HCT116 (cell line): ENCODE data around the gene NDUFB10. TPM values are rescaled to one million over a fixed set of nuclear protein-coding genes. Genes with fewer than 3 reads are reported as not detected.

ENCODE experiments used
- ATAC-seq: fragments of 200-7000 bp; cut with Tn5 transposase; 2 replicates; pipeline ENCODE4 v1.9.1; 2020; ENCODE audit warnings: mild to moderate bottlenecking, moderate library complexity
- BruUV-seq: library from RNA; stranded (reverse); fragments of 400-500 nt; replicated peaks from 2 replicates; lab custom pipeline; 2021; lab: Mats Ljungman, UMichigan
- CTCF ChIA-PET: fragments of 300-600 bp; sonication (Branson Sonifier 250); formaldehyde crosslinking; loops from one replicate; lab custom pipeline; 2021; ENCODE audit warnings: antibody characterized with exemption; lab: Charles Lee
- POLR2A ChIA-PET: fragments of 300-600, 350-600 bp; sonication (Branson Sonifier 250); formaldehyde crosslinking; loops from one replicate; lab custom pipeline; 2021; ENCODE audit warnings: antibody characterized with exemption; lab: Charles Lee
- RAD21 ChIA-PET, 2 experiments: fragments of 300-600 bp; sonication (Branson Sonifier 250); formaldehyde crosslinking; loops; one replicate each; lab custom pipeline; 2023; ENCODE audit warnings: low total read pairs in 2 of 2; ENCODE audit not compliant: uncharacterized antibody in 2 of 2, unreplicated experiment in 2 of 2, low non-redundant PET in 1 of 2; lab: Charles Lee
- DNase-seq: peaks from one replicate; pipeline ENCODE4 v3.0.0-alpha.2; 2010; ENCODE audit warnings: low read depth, low spot score
- H2AFZ ChIP-seq: fragments of 200-600 bp; shearing (Covaris generic), sonication (generic); 2 replicates; pipeline ENCODE4 v1.6.1; 2017; ENCODE audit warnings: low read depth, mixed run types, mixed read lengths, antibody characterized with exemption, low read length; ENCODE audit not compliant: poor library complexity, severe bottlenecking
- H3K27ac ChIP-seq: 2 replicates; pipeline ENCODE4 v1.5.1; 2012; ENCODE audit warnings: low read depth, low read length
- H3K27me3 ChIP-seq: fragments of 200-600 bp; sonication (generic); 2 replicates; pipeline ENCODE4 v1.6.1; 2016; ENCODE audit warnings: mixed run types, low read length, mixed read lengths; ENCODE audit not compliant: insufficient read depth
- H3K36me3 ChIP-seq, 2 experiments: fragments of 200-500 bp in 1 of 2; fragments of 200-600 bp in 1 of 2; sonication (Bioruptor generic) in 1 of 2; sonication (generic) in 1 of 2; 2 replicates each; pipeline versions ENCODE4 v1.5.1 to v1.6.1; 2014 to 2016; ENCODE audit warnings: low read length in 2 of 2, inconsistent platforms in 1 of 2, mixed read lengths in 1 of 2, mixed run types in 1 of 2; ENCODE audit not compliant: insufficient read depth in 2 of 2, control insufficient read depth in 1 of 2
- H3K4me1 ChIP-seq, 2 experiments: fragments of 200-600 bp in 1 of 2; sonication (generic) in 1 of 2; 2 replicates each; pipeline versions ENCODE4 v1.5.1 to v1.6.1; 2012 to 2017; ENCODE audit warnings: low read length in 2 of 2, inconsistent platforms in 1 of 2, mild to moderate bottlenecking in 1 of 2, mixed read lengths in 1 of 2, mixed run types in 1 of 2, moderate library complexity in 1 of 2; ENCODE audit not compliant: insufficient read depth in 2 of 2, control insufficient read depth in 1 of 2
- H3K4me2 ChIP-seq: fragments of 200-600 bp; sonication (generic); 2 replicates; pipeline ENCODE4 v1.6.1; 2017; ENCODE audit warnings: mixed run types, low read length, mixed read lengths
- H3K4me3 ChIP-seq, 2 experiments: fragments of 200-600 bp in 1 of 2; sonication (generic) in 1 of 2; replicated peaks in 1 of 2; 2 replicates each; pipeline ENCODE4 v1.5.1; 2011 to 2016; ENCODE audit warnings: low read length in 2 of 2, control low read depth in 1 of 2, low read depth in 1 of 2, mild to moderate bottlenecking in 1 of 2, mixed read lengths in 1 of 2, mixed run types in 1 of 2
- H3K79me2 ChIP-seq: fragments of 200-600 bp; sonication (generic); 2 replicates; pipeline ENCODE4 v1.6.1; 2017; ENCODE audit warnings: mild to moderate bottlenecking, mixed run types, low read length, moderate library complexity, mixed read lengths; ENCODE audit not compliant: insufficient read depth
- H3K9ac ChIP-seq: fragments of 200-600 bp; sonication (generic); 2 replicates; pipeline ENCODE4 v1.6.1; 2016; ENCODE audit warnings: low read length, mixed read lengths
- H3K9me2 ChIP-seq: fragments of 200-600 bp; sonication (generic), shearing (Covaris generic); 2 replicates; pipeline ENCODE4 v1.6.1; 2017; ENCODE audit warnings: mixed run types, mild to moderate bottlenecking, moderate library complexity; ENCODE audit not compliant: insufficient read depth
- H3K9me3 ChIP-seq, 2 experiments: fragments of 200-500 bp in 1 of 2; fragments of 200-600 bp in 1 of 2; sonication (Bioruptor generic) in 1 of 2; sonication (generic) in 1 of 2; 2 replicates each; pipeline ENCODE4 v1.6.1; 2014 to 2017; ENCODE audit warnings: low read length in 2 of 2, mixed read lengths in 2 of 2, inconsistent platforms in 1 of 2, low read depth in 1 of 2, mild to moderate bottlenecking in 1 of 2, mixed run types in 1 of 2, moderate library complexity in 1 of 2; ENCODE audit not compliant: control insufficient read depth in 1 of 2, insufficient read depth in 1 of 2
- H4K20me1 ChIP-seq: fragments of 200-600 bp; sonication (generic), shearing (Covaris generic); 2 replicates; pipeline ENCODE4 v1.6.1; 2017; ENCODE audit warnings: mixed run types, mild to moderate bottlenecking, moderate library complexity; ENCODE audit not compliant: insufficient read depth
- CBX3 ChIP-seq: IDR thresholded peaks from 2 replicates; pipeline ENCODE4 v1.6.1; 2012; ENCODE audit warnings: low read depth
- EGR1 ChIP-seq: IDR thresholded peaks from 2 replicates; pipeline ENCODE4 v1.6.1; 2012; ENCODE audit warnings: low read depth
- EZH2phosphoT487 ChIP-seq: fragments of 200-600 bp; IDR thresholded peaks from 2 replicates; pipeline ENCODE4 v1.6.1; 2018; ENCODE audit warnings: antibody characterized with exemption, borderline replicate concordance
- POLR2A ChIP-seq: IDR thresholded peaks from 2 replicates; pipeline ENCODE4 v1.7.0; 2011; ENCODE audit warnings: borderline replicate concordance; ENCODE audit not compliant: insufficient read depth, insufficient read length; ENCODE audit errors: extremely low read depth
- POLR2AphosphoS5 ChIP-seq: IDR thresholded peaks from 2 replicates; pipeline ENCODE4 v1.6.1; 2011; ENCODE audit warnings: mild to moderate bottlenecking, low read depth, low read length, moderate library complexity
- RAD21 ChIP-seq: IDR thresholded peaks from 2 replicates; pipeline ENCODE4 v1.6.1; 2012; ENCODE audit warnings: low read depth, mild to moderate bottlenecking
- SIN3A ChIP-seq: IDR thresholded peaks from 2 replicates; pipeline ENCODE4 v1.6.1; 2012; ENCODE audit warnings: low read depth
- TCF7L2 ChIP-seq: IDR thresholded peaks from 2 replicates; pipeline ENCODE4 v1.7.0; 2011; ENCODE audit warnings: borderline replicate concordance, inconsistent platforms; ENCODE audit not compliant: insufficient read depth, insufficient read length; ENCODE audit errors: extremely low read depth
- YY1 ChIP-seq: IDR thresholded peaks from 2 replicates; pipeline ENCODE4 v1.6.1; 2011; ENCODE audit warnings: low read length, low read depth, moderate library complexity, mild to moderate bottlenecking; ENCODE audit not compliant: insufficient replicate concordance; ENCODE audit errors: extremely low read depth
- ZFX ChIP-seq: fragments of 450-650 bp; IDR thresholded peaks from 2 replicates; pipeline ENCODE4 v1.6.1; 2017
- intact Hi-C: fragments of 100-400 bp; cut with micrococcal nuclease; formaldehyde crosslinking; loops from 2 replicates; pipeline ENCODE4 v1.10.0; 2022
- total RNA-seq: library from RNA; stranded (reverse); gene quantifications from one replicate; pipeline ENCODE4 v1.2.1, GENCODE V29; 2021; ENCODE audit not compliant: unreplicated experiment
- TF ChIP-seq, protein P1 (sequence below): IDR thresholded peaks from 2 replicates; pipeline ENCODE4 v1.6.1; 2011; ENCODE audit warnings: mild to moderate bottlenecking, low read length, moderate library complexity; ENCODE audit not compliant: insufficient replicate concordance; ENCODE audit errors: extremely low read depth

Gene NDUFB10
- total RNA-seq, 1 experiment from 2014 or later, result 273 TPM

DNA sequence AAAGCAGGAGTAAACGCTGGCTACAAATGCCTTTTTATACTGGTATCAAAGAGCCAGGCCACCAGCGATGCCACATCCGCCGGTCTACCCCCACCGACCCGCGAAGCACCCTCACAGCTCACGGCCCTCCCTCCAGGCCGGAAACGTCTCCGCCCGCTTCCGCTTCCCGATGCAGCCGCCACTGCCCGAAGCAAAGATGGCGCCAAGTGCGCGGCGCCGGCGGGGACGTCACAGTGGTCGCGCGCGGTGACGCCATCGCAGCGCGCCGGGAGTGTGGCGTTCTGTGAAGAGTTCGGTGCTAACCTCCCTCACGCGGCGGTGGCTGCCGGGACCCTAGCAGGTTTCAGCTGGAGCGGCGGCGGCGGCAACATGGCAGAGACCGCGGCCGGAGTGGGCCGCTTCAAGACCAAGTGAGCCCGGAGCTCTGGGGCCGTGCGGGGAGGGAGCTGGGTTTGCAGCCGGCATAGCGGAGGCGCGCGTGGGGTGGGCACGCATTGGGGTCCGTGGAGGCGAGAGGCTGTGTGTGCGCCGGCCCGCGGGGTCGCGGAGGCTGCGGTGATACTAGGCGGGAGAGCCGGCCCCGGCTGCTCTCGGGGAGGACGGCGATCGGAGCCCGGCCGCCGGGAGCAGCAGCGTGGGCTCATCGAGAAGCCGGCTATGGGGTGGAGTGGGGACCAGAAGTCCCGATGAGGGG is 12.6 kb downstream of the NDUFB10 start, which contains the start of gene TBL3:
TSS of gene TBL3 (plus strand) at position 258 of the 694 bp plus-strand sequence. CDS start at position 370, 112 bp downstream.
- Histone ChIP-seq H3K9me2 (no peaks in the 10 kb centered on the region), H3K27me3 (no peaks in the 10 kb centered on the region), H3K4me1 (peaks cover 7 to 16% of the 10 kb centered on the region in 2 experiments), H2AFZ (peak within 1 kb of the TSS; percentile 61), H3K9me3 (no peaks in the 10 kb centered on the region), H3K9ac (peak within 1 kb of the TSS; percentile 98), H3K4me2 (peak within 1 kb of the TSS; percentile 98)
- ATAC-seq, result peak; percentile 85
- intact Hi-C loops, result no loop called here
- ChIA-PET CTCF (interaction anchor here (0.6 to 1.5 kb wide), 3 partner anchors 32 to 169 kb away, joined by 3 to 5 read pairs (median 3); no protein-coding TSS in a partner anchor), POLR2A (interaction anchor here (0.9 to 4.0 kb wide), 5 partner anchors 9 to 183 kb away, joined by 3 to 21 read pairs (median 4); partner anchors contain the start of genes NOXO1 and TRAF7), RAD21 (no interaction called here)
- TF ChIP-seq RAD21 (no peak), SIN3A (no peak), EGR1 (no peak), CBX3 (no peak), YY1 (peak; percentile 100), TCF7L2 (peak; percentile 64), POLR2A (peak; percentile 85), EZH2phosphoT487 (no peak), ZFX (peak; percentile 23; the same call in 1 of the 2 replicates), POLR2AphosphoS5 (peak; percentile 85)
- TF ChIP-seq, protein P1, sequence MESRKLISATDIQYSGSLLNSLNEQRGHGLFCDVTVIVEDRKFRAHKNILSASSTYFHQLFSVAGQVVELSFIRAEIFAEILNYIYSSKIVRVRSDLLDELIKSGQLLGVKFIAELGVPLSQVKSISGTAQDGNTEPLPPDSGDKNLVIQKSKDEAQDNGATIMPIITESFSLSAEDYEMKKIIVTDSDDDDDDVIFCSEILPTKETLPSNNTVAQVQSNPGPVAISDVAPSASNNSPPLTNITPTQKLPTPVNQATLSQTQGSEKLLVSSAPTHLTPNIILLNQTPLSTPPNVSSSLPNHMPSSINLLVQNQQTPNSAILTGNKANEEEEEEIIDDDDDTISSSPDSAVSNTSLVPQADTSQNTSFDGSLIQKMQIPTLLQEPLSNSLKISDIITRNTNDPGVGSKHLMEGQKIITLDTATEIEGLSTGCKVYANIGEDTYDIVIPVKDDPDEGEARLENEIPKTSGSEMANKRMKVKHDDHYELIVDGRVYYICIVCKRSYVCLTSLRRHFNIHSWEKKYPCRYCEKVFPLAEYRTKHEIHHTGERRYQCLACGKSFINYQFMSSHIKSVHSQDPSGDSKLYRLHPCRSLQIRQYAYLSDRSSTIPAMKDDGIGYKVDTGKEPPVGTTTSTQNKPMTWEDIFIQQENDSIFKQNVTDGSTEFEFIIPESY, result peak; percentile 82
- TF ChIP-seq, all 23 proteins: peak for 6
- BruUV-seq, result no TSS peak
- Histone ChIP-seq H4K20me1 (no peaks in the 10 kb centered on the region), H3K36me3 (peaks cover 0 to 31% of the 10 kb centered on the region in 2 experiments; a peak in 2 of 4 replicates), H3K79me2 (peaks cover 37% of the 10 kb centered on the region), H3K27ac (peak within 1 kb of the TSS; percentile 95), H3K4me3 (peak within 1 kb of the TSS; percentile 75 to 96)
- peak; percentile 83 for DNase-seq
